SK-N-MC (cell line): ENCODE data around the gene BFSP2.

Experiments
- EZH2 ChIP-seq: fragments of 200-600 bp; sonication (generic); IDR thresholded peaks from one replicate; pipeline ENCODE4 v1.6.1; 2017; ENCODE audit warnings: antibody characterized with exemption
- FOXP2 ChIP-seq: optimal IDR thresholded peaks from 2 replicates; pipeline ENCODE3; 2011; ENCODE audit warnings: mild to moderate bottlenecking, moderate library complexity; ENCODE audit not compliant: insufficient read depth; ENCODE audit errors: extremely low read length, control extremely low read depth
- POLR2AphosphoS5 ChIP-seq: IDR thresholded peaks from 2 replicates; pipeline ENCODE4 v1.6.1; 2012; ENCODE audit warnings: mild to moderate bottlenecking, low read depth, low read length, borderline replicate concordance

DNA sequence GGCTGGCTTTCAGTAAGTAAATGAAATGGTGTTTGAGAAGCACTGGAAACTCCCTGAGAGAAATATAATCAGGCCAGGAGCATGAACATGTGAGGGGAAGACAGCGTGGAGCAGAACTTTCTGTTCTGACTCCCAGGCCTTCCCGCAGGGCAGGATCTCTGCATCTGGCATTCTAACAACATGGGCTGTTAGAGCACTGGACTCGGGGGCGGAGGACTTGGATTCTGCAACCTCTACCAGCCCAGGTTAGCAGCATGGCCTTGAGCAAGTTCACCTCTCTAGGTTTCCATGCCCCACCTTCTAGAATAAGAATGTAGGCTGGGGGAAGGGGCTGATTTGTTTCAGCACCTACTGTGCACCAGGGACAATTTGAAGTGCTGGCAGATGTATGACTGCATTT lies 12.5 kb upstream of the BFSP2 start:
- TF ChIP-seq EZH2: no peak
- TF ChIP-seq POLR2AphosphoS5: no peak
- TF ChIP-seq FOXP2: no peak
